Heart left ventricle (tissue), 16 donors: ENCODE data around the gene MIGA1. TPM values are rescaled to one million over a fixed set of nuclear protein-coding genes. Genes with fewer than 3 reads are reported as not detected.
A peak's percentile ranks its signal among the peaks of the same experiment; 100 is the strongest.
"Not testable (repeated sequence)": the region's sequence is repeated elsewhere in the genome, so short reads cannot be mapped to it uniquely, and the experiment has no call there.

Experiments
- ATAC-seq, 4 donors: fragments of 200-7000 bp; cut with Tn5 transposase; one replicate each; pipeline ENCODE4 v1.9.1; 2020 to 2022; ENCODE audit warnings: moderate library complexity in 4 of 4, mild to moderate bottlenecking in 3 of 4, moderate number of reproducible peaks in 1 of 4
- DNase-seq, 5 donors: peaks; one replicate each; pipeline ENCODE4 v3.0.0-alpha.2; 2020
- H3K27ac ChIP-seq, 12 donors: fragments of 200-600 bp; sonication (generic) in 4 of 12; one replicate each; pipeline versions ENCODE4 v1.5.0 to v1.8.0; 2016 to 2022; ENCODE audit warnings: mild to moderate bottlenecking in 2 of 12
- H3K27me3 ChIP-seq, 9 donors: fragments of 200-600 bp; sonication (generic) in 2 of 9; one replicate each; pipeline versions ENCODE4 v1.5.1 to v1.8.0; 2016 to 2022; ENCODE audit warnings: mild to moderate bottlenecking in 3 of 9
- H3K36me3 ChIP-seq, 9 donors: fragments of 200-600 bp; sonication (generic) in 2 of 9; one replicate each; pipeline versions ENCODE4 v1.5.0 to v1.8.0; 2018 to 2022; ENCODE audit warnings: mild to moderate bottlenecking in 2 of 9
- H3K4me1 ChIP-seq, 12 donors: fragments of 200-600 bp; sonication (generic) in 4 of 12; one replicate each; pipeline versions ENCODE4 v1.5.0 to v1.8.0; 2016 to 2022; ENCODE audit warnings: mild to moderate bottlenecking in 3 of 12
- H3K4me3 ChIP-seq, 12 donors: fragments of 200-600 bp; sonication (generic) in 4 of 12; one replicate each; pipeline versions ENCODE4 v1.5.0 to v1.8.0; 2017 to 2022; ENCODE audit warnings: mild to moderate bottlenecking in 9 of 12, moderate library complexity in 4 of 12
- H3K9me3 ChIP-seq, 12 donors: fragments of 200-600 bp; sonication (generic) in 4 of 12; one replicate each; pipeline versions ENCODE4 v1.5.0 to v1.8.0; 2016 to 2022; ENCODE audit warnings: mild to moderate bottlenecking in 1 of 12
- CTCF ChIP-seq, 12 donors: fragments of 200-600 bp; sonication (generic) in 4 of 12; IDR thresholded peaks; one replicate each; pipeline versions ENCODE4 v1.5.0 to v1.8.0; 2018 to 2022; ENCODE audit warnings: antibody characterized with exemption in 12 of 12, mild to moderate bottlenecking in 5 of 12
- POLR2A ChIP-seq, 2 donors: fragments of 450-650 bp; IDR thresholded peaks; one replicate each; pipeline ENCODE4 v1.6.1; 2017; ENCODE audit warnings: antibody characterized with exemption in 2 of 2, mild to moderate bottlenecking in 2 of 2, moderate library complexity in 2 of 2
- WGBS, 4 donors: extraction: QIAGEN DNeasy Blood & Tissue Kit in 2 of 4; methylation state at CpG; one replicate each; pipeline versions ENCODE4 v1.1.5 to v1.1.7; 2013 to 2018; 5-methylcytosine and 5-hydroxymethylcytosine counted together
- intact Hi-C, 10 donors: fragments of 100-400 bp; cut with DNase I; formaldehyde crosslinking; loops; one replicate each; pipeline versions ENCODE4 v1.11.1 to v1.14.2; 2022
- polyA plus RNA-seq, 2 donors: library from polyadenylated mRNA; stranded (reverse); fragments of 200-250 nt; gene quantifications; one replicate each; pipeline ENCODE4 v1.2.3, GENCODE V29; 2013
- total RNA-seq, 9 donors: library from RNA; depleted of rRNA in 2 of 9; stranded (reverse); fragments of >200 nt in 2 of 9; fragmentation: NEBNext Ultra II Directional in 3 of 9; extraction: Animal tissue kit (Norgen Biotek cat#: 25700) in 3 of 9; gene quantifications; one replicate each; pipeline versions ENCODE4 v1.1.0 to v1.2.4, GENCODE V29; 2016 to 2023
- donor health status: ischemic (EF 13 %, LVEDD 7.1; RV severe dilation, severe dysfunction).
- donor health status: healthy with polysubstance abuse.
- donor health status: DM: no; HTN: yes; CAD: no.
- donor health status: DM: no; HTN: no; CAD: no.
- donor health status: ischemic (EF 25% LVEDD 6.9; RV normal size, moderate dysfunction).
- donor health status: ischemic (EF 25% LVEDD 5.7; RV mildly dilated, moderate dysfunction).
- donor health status: healthy.
- donor health status: DM: yes; HTN: yes; CAD: no.
- donor health status: ischemic (EF 35%, LVEDD 5.7; RV mildly dilated, moderate dysfunction).
- donor health status: nonischemic (EF 11% LVEDD 7.7; RV severe dilation, severe dysfunction).
- donor health status: DM: yes; HTN: yes; CAD: no.
- donor health status: PGD.
- donor health status: ischemic (EF 29% LVEDD 5.4; RV normal size, mild dysfunction).
- donor health status: nonischemic (EF 23%, LVEDD 6.1; RV moderate dilation, normal function).

MIGA1 gene
- total and polyA plus RNA-seq, 11 donors: 2.6 to 14.1 (median 9.7) TPM

- H3K27me3 ChIP-seq: no peaks in the 10 kb centered on the region
- DNase-seq: no peak
- H3K4me3 ChIP-seq: no peak overlapping the region
- H3K9me3 ChIP-seq: no peaks in the 10 kb centered on the region
- peak in 2 of 4 donors; percentile 45 to 46 for ATAC-seq
- H3K4me1 ChIP-seq: peaks cover 0 to 11% (median 2%) of the 10 kb centered on the region in 12 donors
- intact Hi-C loops: no loop called here
- 36 to 57% (median 51%) methylated on average over 3 of the region's 3 CpGs for WGBS, 4 donors
- TF ChIP-seq POLR2A (IDR thresholded peaks at IDR 0.05): no peak
- no peak for TF ChIP-seq CTCF (IDR thresholded peaks at IDR 0.05)
- no peak overlapping the region for H3K27ac ChIP-seq
- peaks cover 0 to 41% (median 33%) of the 10 kb centered on the region in 9 donors for H3K36me3 ChIP-seq
Observed at GRCh38 chr1:77742011-77742555, 37.4 kb upstream of the MIGA1 start.

GRCh38 chr1:77744576-77744975 is 34.9 kb upstream of the MIGA1 start:
- Histone ChIP-seq H3K4me1 (peaks cover 0 to 29% (median 10%) of the 10 kb centered on the region in 12 donors), H3K9me3 (no peaks in the 10 kb centered on the region), H3K27ac (no peak overlapping the region), H3K36me3 (peaks cover 0 to 16% (median 10%) of the 10 kb centered on the region in 9 donors), H3K27me3 (no peaks in the 10 kb centered on the region), H3K4me3 (no peak overlapping the region)
- WGBS, 4 donors: 74 to 77% (median 76%) methylated on average over 7 of the region's 7 CpGs
- intact Hi-C loops: no loop called here
- TF ChIP-seq CTCF (IDR thresholded peaks at IDR 0.05) (no peak), POLR2A (IDR thresholded peaks at IDR 0.05) (no peak)
- DNase-seq: no peak
- peak in 1 of 4 donors; percentile 41 for ATAC-seq

GRCh38 chr1:77749489-77749888 is 30.0 kb upstream of the MIGA1 start:
- H3K27ac ChIP-seq, intact Hi-C loops: not testable (repeated sequence)

GRCh38 chr1:77756052-77756754 is 23.2 kb upstream of the MIGA1 start:
- DNase-seq: no peak
- no peak overlapping the region for H3K27ac ChIP-seq
- peaks cover 3 to 47% (median 28%) of the 10 kb centered on the region in 12 donors for H3K4me1 ChIP-seq
- no peak for ATAC-seq
- H3K9me3 ChIP-seq: no peaks in the 10 kb centered on the region
- 76 to 88% (median 78%) methylated on average over 1 of the region's 1 CpG for WGBS, 4 donors
- H3K27me3 ChIP-seq: no peaks in the 10 kb centered on the region
- TF ChIP-seq POLR2A (IDR thresholded peaks at IDR 0.05): no peak
- no peak for TF ChIP-seq CTCF (IDR thresholded peaks at IDR 0.05)
- intact Hi-C loops: no loop called here
- no peaks in the 10 kb centered on the region for H3K36me3 ChIP-seq
- H3K4me3 ChIP-seq: no peak overlapping the region

More at GRCh38 chr1:77749489-77749888, 30.0 kb upstream of the MIGA1 start:
- DNase-seq, ATAC-seq, H3K27me3 ChIP-seq, H3K4me3 ChIP-seq, H3K36me3 ChIP-seq, H3K9me3 ChIP-seq: not testable (repeated sequence)
- WGBS, 4 donors: 97 to 98% (median 98%) methylated on average over 4 of the region's 4 CpGs
- peaks cover 0 to 20% (median 11%) of the 10 kb centered on the region in 12 donors for H3K4me1 ChIP-seq
